Renal pelvis (tissue), 4 donors: ENCODE results near the gene MPZL3. TPM values are rescaled to one million over a fixed set of nuclear protein-coding genes. Genes with fewer than 3 reads are reported as not detected.

Experiments
- DNase-seq: peaks from one replicate; pipeline ENCODE4 v3.0.0-alpha.2; 2013
- polyA plus RNA-seq, 3 donors: library from polyadenylated mRNA; unstranded; fragments of 120-200 nt; gene quantifications; one replicate each; pipeline ENCODE4 v1.2.1, GENCODE V29; 2013; ENCODE audit not compliant: insufficient read length in 3 of 3

Gene MPZL3
- polyA plus RNA-seq, 3 donors = 4.5 to 7.6 (median 5.5) TPM

GRCh38 chr11:118233377-118233776, 18.8 kb downstream of the MPZL3 start:
- no peak for DNase-seq

GRCh38 chr11:118232659-118233058, 19.5 kb downstream of the MPZL3 start:
- no peak for DNase-seq

- DNase-seq = no peak
Measured at GRCh38 chr11:118231461-118231860, 20.7 kb downstream of the MPZL3 start.

GRCh38 chr11:118230088-118230487, 22.1 kb downstream of the MPZL3 start:
- no peak for DNase-seq

- no peak for DNase-seq
Measured at GRCh38 chr11:118229274-118229847, 22.8 kb downstream of the MPZL3 start.

- DNase-seq = no peak
Measured at GRCh38 chr11:118227865-118228785, 24.0 kb downstream of the MPZL3 start.

GRCh38 chr11:118226781-118227180, 25.4 kb downstream of the MPZL3 start:
- no peak for DNase-seq

- DNase-seq = no peak
Measured at GRCh38 chr11:118226296-118226695, 25.9 kb downstream of the MPZL3 start.

GRCh38 chr11:118224511-118225188, 27.5 kb downstream of the MPZL3 start, which contains the start of gene JAML:
Gene JAML (minus strand): TSS chr11:118225011. CDS start chr11:118214866, 10,145 bp downstream.
- DNase-seq = no peak

GRCh38 chr11:118223992-118224391, 28.2 kb downstream of the MPZL3 start:
- no peak for DNase-seq

- DNase-seq = no peak
Measured at GRCh38 chr11:118223570-118223969, 28.6 kb downstream of the MPZL3 start.

- no peak for DNase-seq
Measured at GRCh38 chr11:118222437-118222836, 29.7 kb downstream of the MPZL3 start.

- DNase-seq = no peak
Measured at GRCh38 chr11:118221419-118221818, 30.7 kb downstream of the MPZL3 start.

- no peak for DNase-seq
Measured at GRCh38 chr11:118219732-118220131, 32.4 kb downstream of the MPZL3 start.

- DNase-seq = no peak
Measured at GRCh38 chr11:118219244-118219643, 32.9 kb downstream of the MPZL3 start.

GRCh38 chr11:118217575-118217974, 34.6 kb downstream of the MPZL3 start:
- no peak for DNase-seq

GRCh38 chr11:118216621-118217481, 35.3 kb downstream of the MPZL3 start:
- DNase-seq = no peak

GRCh38 chr11:118215765-118216164, 36.4 kb downstream of the MPZL3 start:
- no peak for DNase-seq

- no peak for DNase-seq
Measured at GRCh38 chr11:118215262-118215661, 36.9 kb downstream of the MPZL3 start.

GRCh38 chr11:118214210-118214914, 37.8 kb downstream of the MPZL3 start:
- no peak for DNase-seq

GRCh38 chr11:118213781-118214180, 38.4 kb downstream of the MPZL3 start:
- DNase-seq = no peak
